ENCODE data around the gene MAPK8.

- TF ChIP-seq CTCF (IDR thresholded peaks at IDR 0.05; ENCODE audit: insufficient read depth, low read depth, low read length) (no peak), EZH2 (IDR thresholded peaks at IDR 0.05; ENCODE audit: insufficient read depth, low read length) (no peak)
Observed at GRCh38 chr10:48447356-48448215, 141.1 kb downstream of the MAPK8 start.
